Heart right ventricle (tissue), 16 donors: ENCODE results near the gene KCNAB2. TPM values are rescaled to one million over a fixed set of nuclear protein-coding genes. Genes with fewer than 3 reads are reported as not detected.
A peak's percentile ranks its signal among the peaks of the same experiment; 100 is the strongest.

ENCODE experiments used
- ATAC-seq, 8 donors: fragments of 200-7000 bp; cut with Tn5 transposase; one replicate each; pipeline ENCODE4 v1.9.1; 2020; ENCODE audit warnings: mild to moderate bottlenecking in 8 of 8, moderate library complexity in 8 of 8, moderate number of reproducible peaks in 1 of 8
- DNase-seq, 2 donors: peaks; one replicate each; pipeline ENCODE4 v3.0.0-alpha.2; 2020
- H3K27ac ChIP-seq, 10 donors: fragments of 200-600 bp; sonication (generic) in 2 of 10; one replicate each; pipeline versions ENCODE4 v1.5.0 to v1.8.0; 2020 to 2022; ENCODE audit warnings: mild to moderate bottlenecking in 3 of 10
- H3K27me3 ChIP-seq, 7 donors: fragments of 200-600 bp; one replicate each; pipeline ENCODE4 v1.8.0; 2021 to 2022; ENCODE audit warnings: mild to moderate bottlenecking in 2 of 7
- H3K36me3 ChIP-seq, 9 donors: fragments of 200-600 bp; sonication (generic) in 1 of 9; one replicate each; pipeline versions ENCODE4 v1.5.0 to v1.8.0; 2020 to 2022; ENCODE audit warnings: mild to moderate bottlenecking in 2 of 9
- H3K4me1 ChIP-seq, 9 donors: fragments of 200-600 bp; sonication (generic) in 1 of 9; one replicate each; pipeline versions ENCODE4 v1.5.0 to v1.8.0; 2020 to 2022; ENCODE audit warnings: mild to moderate bottlenecking in 4 of 9
- H3K4me3 ChIP-seq, 10 donors: fragments of 200-600 bp; sonication (generic) in 2 of 10; one replicate each; pipeline versions ENCODE4 v1.5.0 to v1.8.0; 2020 to 2022; ENCODE audit warnings: mild to moderate bottlenecking in 7 of 10, moderate library complexity in 2 of 10
- H3K9me3 ChIP-seq, 11 donors: fragments of 200-600 bp in 10 of 11; sonication (generic) in 2 of 11; one replicate each; pipeline versions ENCODE4 v1.5.0 to v1.8.0; 2013 to 2022; ENCODE audit warnings: mild to moderate bottlenecking in 2 of 11, control low read depth in 1 of 11, moderate library complexity in 1 of 11
- WGBS, 2 donors: extraction: QIAGEN DNeasy Blood & Tissue Kit; methylation state at CpG; one replicate each; pipeline ENCODE4 v1.1.7; 2013; ENCODE audit warnings: inconsistent platforms in 1 of 2; 5-methylcytosine and 5-hydroxymethylcytosine counted together
- intact Hi-C, 10 donors: fragments of 100-400 bp; cut with DNase I; formaldehyde crosslinking; loops; one replicate each; pipeline versions ENCODE4 v1.11.1 to v1.14.2; 2022
- polyA plus RNA-seq, 2 donors: library from polyadenylated mRNA; stranded (reverse); fragments of 200-250 nt; gene quantifications; one replicate each; pipeline ENCODE4 v1.2.3, GENCODE V29; 2013
- total RNA-seq, 10 donors: library from RNA; stranded (reverse); fragmentation: NEBNext Ultra II Directional in 3 of 10; extraction: Animal tissue kit (Norgen Biotek cat#: 25700) in 3 of 10; gene quantifications; one replicate each; pipeline versions ENCODE4 v1.2.1 to v1.2.4, GENCODE V29; 2021 to 2023
- TF ChIP-seq, protein P1 (sequence below), 9 donors: fragments of 200-600 bp; sonication (generic) in 2 of 9; IDR thresholded peaks; one replicate each; pipeline versions ENCODE4 v1.5.0 to v1.8.0; 2021 to 2022; ENCODE audit warnings: antibody characterized with exemption in 9 of 9, mild to moderate bottlenecking in 5 of 9, moderate library complexity in 1 of 9
- donor health status: Arrhythmogenic right ventricular cardiomyopathy.
- donor health status: ischemic (EF 13 %, LVEDD 7.1; RV severe dilation, severe dysfunction).
- donor health status: healthy with polysubstance abuse.
- donor health status: DM: no; HTN: yes; CAD: no.
- donor health status: DM: no; HTN: no; CAD: no.
- donor health status: ischemic (EF 25% LVEDD 6.9; RV normal size, moderate dysfunction).
- donor health status: ischemic (EF 25% LVEDD 5.7; RV mildly dilated, moderate dysfunction).
- donor health status: healthy.
- donor health status: DM: yes; HTN: yes; CAD: no.
- donor health status: Ischemic cardiomyopathy.
- donor health status: ischemic (EF 35%, LVEDD 5.7; RV mildly dilated, moderate dysfunction).
- donor health status: nonischemic (EF 11% LVEDD 7.7; RV severe dilation, severe dysfunction).
- donor health status: DM: yes; HTN: yes; CAD: no.
- donor health status: PGD.
- donor health status: ischemic (EF 29% LVEDD 5.4; RV normal size, mild dysfunction).
- donor health status: nonischemic (EF 23%, LVEDD 6.1; RV moderate dilation, normal function).

The KCNAB2 gene
- total and polyA plus RNA-seq, 12 donors, result 4.7 to 41.5 (median 21.8) TPM

DNA sequence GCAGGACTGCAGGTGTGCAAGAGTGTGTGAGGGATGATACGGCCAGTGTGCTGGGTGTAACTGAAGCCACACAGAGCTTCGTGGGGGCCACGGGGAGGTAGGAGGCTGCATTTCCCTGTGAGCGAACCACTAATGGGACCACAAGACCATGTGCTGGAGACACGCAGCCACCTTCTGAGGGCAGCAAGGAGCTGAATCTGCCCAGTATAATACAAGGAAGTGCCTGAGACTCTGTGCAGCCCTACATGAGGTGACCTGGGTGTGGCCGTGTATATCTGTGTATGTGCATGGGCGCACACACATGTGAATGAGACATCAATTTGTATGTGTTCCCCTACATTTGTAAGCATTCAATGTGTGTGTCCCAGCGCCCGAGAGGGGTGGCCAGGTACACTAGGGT, 83.6 kb downstream of the KCNAB2 start:
- H3K4me3 ChIP-seq, result no peak overlapping the region
- no peak for ATAC-seq
- 80 to 88% methylated on average over 9 of the region's 9 CpGs for WGBS, 2 donors

DNA sequence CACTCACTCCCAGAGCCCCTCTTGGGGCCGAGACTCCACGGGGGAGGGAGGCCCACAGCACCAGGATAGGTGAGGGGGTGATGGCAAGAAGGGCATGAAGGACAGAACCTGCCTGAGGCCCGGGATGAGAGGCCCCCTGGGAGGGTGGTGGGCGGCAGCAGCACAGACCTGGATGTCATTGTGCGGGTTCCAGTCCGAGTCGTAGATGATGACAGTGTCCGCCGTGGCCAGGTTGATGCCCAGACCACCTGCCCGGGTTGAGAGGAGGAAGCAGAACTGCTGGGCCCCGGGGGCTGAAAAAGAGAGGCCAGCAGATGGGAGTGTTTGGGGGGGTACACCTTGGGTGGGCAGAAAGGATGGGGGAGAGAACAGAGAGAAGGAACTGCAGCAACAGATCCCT, 84.3 kb downstream of the KCNAB2 start:
- H3K4me1 ChIP-seq, result peaks cover 0 to 8% (median 4%) of the 10 kb centered on the region in 9 donors
- no peaks in the 10 kb centered on the region for H3K36me3 ChIP-seq
- peaks cover 0 to 46% (median 26%) of the 10 kb centered on the region in 7 donors for H3K27me3 ChIP-seq
- H3K9me3 ChIP-seq, result peaks cover 0 to 18% (median 0%) of the 10 kb centered on the region in 11 donors
- ATAC-seq, result no peak
- WGBS, 2 donors, result 80 to 83% methylated on average over 11 of the region's 11 CpGs
- H3K4me3 ChIP-seq, result no peak overlapping the region
- DNase-seq, result peak in 1 of 2 donors; percentile 6
- H3K27ac ChIP-seq, result no peak overlapping the region
- intact Hi-C loops, result no loop called here
- TF ChIP-seq, protein P1, sequence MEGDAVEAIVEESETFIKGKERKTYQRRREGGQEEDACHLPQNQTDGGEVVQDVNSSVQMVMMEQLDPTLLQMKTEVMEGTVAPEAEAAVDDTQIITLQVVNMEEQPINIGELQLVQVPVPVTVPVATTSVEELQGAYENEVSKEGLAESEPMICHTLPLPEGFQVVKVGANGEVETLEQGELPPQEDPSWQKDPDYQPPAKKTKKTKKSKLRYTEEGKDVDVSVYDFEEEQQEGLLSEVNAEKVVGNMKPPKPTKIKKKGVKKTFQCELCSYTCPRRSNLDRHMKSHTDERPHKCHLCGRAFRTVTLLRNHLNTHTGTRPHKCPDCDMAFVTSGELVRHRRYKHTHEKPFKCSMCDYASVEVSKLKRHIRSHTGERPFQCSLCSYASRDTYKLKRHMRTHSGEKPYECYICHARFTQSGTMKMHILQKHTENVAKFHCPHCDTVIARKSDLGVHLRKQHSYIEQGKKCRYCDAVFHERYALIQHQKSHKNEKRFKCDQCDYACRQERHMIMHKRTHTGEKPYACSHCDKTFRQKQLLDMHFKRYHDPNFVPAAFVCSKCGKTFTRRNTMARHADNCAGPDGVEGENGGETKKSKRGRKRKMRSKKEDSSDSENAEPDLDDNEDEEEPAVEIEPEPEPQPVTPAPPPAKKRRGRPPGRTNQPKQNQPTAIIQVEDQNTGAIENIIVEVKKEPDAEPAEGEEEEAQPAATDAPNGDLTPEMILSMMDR (IDR thresholded peaks at IDR 0.05), result no peak

More for the DNA sequence above, 83.6 kb downstream of the KCNAB2 start:
- Histone ChIP-seq H3K36me3 (no peaks in the 10 kb centered on the region), H3K4me1 (peaks cover 0 to 8% (median 4%) of the 10 kb centered on the region in 9 donors), H3K27me3 (peaks cover 0 to 46% (median 27%) of the 10 kb centered on the region in 7 donors), H3K9me3 (peaks cover 0 to 18% (median 0%) of the 10 kb centered on the region in 11 donors), H3K27ac (no peak overlapping the region)
- intact Hi-C loops, result no loop called here
- DNase-seq, result no peak
- TF ChIP-seq, protein P1 (IDR thresholded peaks at IDR 0.05), result no peak

DNA sequence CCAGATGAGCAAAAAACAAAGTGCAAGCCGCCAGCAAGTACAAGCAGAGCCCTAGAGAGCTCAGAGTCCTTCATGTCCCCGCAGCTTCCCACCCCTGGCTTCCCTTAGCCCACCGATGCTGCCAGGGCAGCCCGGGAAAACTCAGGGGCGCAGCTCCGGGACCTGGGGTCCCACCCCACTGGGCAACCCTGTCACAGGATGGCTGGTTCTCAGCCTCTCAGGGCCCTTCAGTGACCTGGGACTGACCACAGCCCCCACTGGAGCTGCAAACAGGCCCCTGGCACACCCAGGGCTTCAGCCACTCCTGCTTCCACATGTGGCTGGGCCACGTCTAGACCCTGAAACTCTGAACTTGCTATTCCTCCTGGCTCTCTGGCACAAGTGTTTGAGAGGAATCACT, 84.9 kb downstream of the KCNAB2 start:
- no peaks in the 10 kb centered on the region for H3K36me3 ChIP-seq
- ATAC-seq (no peak), DNase-seq (peak in 1 of 2 donors; percentile 2)
- H3K27me3 ChIP-seq, result peaks cover 0 to 45% (median 20%) of the 10 kb centered on the region in 7 donors
- H3K9me3 ChIP-seq, result peaks cover 0 to 18% (median 0%) of the 10 kb centered on the region in 11 donors
- 79 to 83% methylated on average over 7 of the region's 7 CpGs for WGBS, 2 donors
- no peak overlapping the region for H3K27ac ChIP-seq
- H3K4me3 ChIP-seq, result no peak overlapping the region
- TF ChIP-seq, protein P1 (IDR thresholded peaks at IDR 0.05), result no peak
- H3K4me1 ChIP-seq, result peaks cover 0 to 8% (median 4%) of the 10 kb centered on the region in 9 donors
- intact Hi-C loops, result no loop called here

DNA sequence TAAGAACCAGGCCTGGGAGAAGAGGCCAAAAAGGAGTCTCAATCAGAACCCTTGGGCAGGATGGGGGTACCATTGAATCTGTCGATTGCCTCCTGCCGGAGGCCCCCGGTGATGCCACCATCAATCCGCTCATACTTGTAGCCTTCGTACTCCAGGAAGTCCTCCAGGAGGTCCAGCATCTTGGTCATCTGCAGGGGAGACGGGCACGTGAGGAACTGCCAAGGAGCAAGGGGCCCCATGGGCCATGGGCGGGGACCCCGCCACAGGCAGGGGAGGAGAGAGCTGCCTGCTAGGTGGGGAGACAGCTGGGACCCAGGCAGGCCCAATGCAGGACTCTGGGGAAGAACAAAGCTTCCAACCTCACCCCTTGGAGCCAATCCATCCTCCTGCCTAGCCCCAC, 85.9 kb downstream of the KCNAB2 start:
- 88 to 89% methylated on average over 9 of the region's 9 CpGs for WGBS, 2 donors
- no peak overlapping the region for H3K4me3 ChIP-seq
- TF ChIP-seq, protein P1 (IDR thresholded peaks at IDR 0.05), result no peak
- DNase-seq (peak in 1 of 2 donors; percentile 2), ATAC-seq (no peak)
- intact Hi-C loops, result no loop called here
- H3K27me3 ChIP-seq, result peaks cover 0 to 38% (median 10%) of the 10 kb centered on the region in 7 donors
- H3K4me1 ChIP-seq, result peaks cover 0 to 8% (median 4%) of the 10 kb centered on the region in 9 donors
- peaks cover 0 to 18% (median 0%) of the 10 kb centered on the region in 11 donors for H3K9me3 ChIP-seq
- no peaks in the 10 kb centered on the region for H3K36me3 ChIP-seq
- no peak overlapping the region for H3K27ac ChIP-seq
